C4-2B (cell line): ENCODE data around the gene HADH.

Experiments
- CTCF ChIP-seq: fragments of 450-650 bp; conservative IDR thresholded peaks from 2 replicates; pipeline ENCODE4 v1.5.1; 2017; ENCODE audit warnings: mild to moderate bottlenecking
- ZFX ChIP-seq: fragments of 450-650 bp; IDR thresholded peaks from 2 replicates; pipeline ENCODE4 v1.6.1; 2017

GRCh38 chr4:108049406-108049805, 59.7 kb downstream of the HADH start:
- TF ChIP-seq CTCF (no peak), ZFX (no peak)
